Erythroblast (primary cell): ENCODE measurements around the gene AMFR.

Experiments
- GATA1 ChIP-seq: IDR thresholded peaks from 2 replicates; pipeline ENCODE4 v1.6.1; 2011; ENCODE audit warnings: low read depth, mild to moderate bottlenecking, control low read depth, low read length, moderate library complexity
- POLR2A ChIP-seq: IDR thresholded peaks from 2 replicates; pipeline ENCODE4 v1.6.1; 2011; ENCODE audit warnings: mild to moderate bottlenecking, low read length

DNA sequence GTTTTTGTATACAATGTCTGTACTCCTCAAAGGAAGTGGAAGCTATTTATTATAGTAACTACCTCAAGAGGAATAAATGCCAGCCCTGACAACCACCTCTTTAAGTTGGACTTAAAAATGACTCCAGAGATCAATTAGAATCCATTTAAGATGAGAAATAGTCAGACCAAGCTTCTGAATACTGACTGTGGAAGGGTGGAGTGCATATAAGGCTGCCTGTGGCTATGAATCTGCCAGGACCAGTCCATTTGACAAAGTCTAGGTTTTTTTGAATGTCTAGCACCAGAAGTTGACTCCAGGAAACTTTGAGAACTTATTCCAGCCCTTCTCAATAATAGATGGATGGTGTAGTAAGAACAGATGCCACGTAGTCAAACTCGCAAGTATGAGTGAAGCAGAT, 41.0 kb upstream of the AMFR start:
- TF ChIP-seq POLR2A (no peak), GATA1 (no peak)
